HL-60 (cell line): ENCODE measurements around the gene IPO13.

Experiments used
- GABPA ChIP-seq: IDR thresholded peaks from 2 replicates; pipeline ENCODE4 v1.6.1; 2012; ENCODE audit warnings: low read depth
- POLR2AphosphoS5 ChIP-seq: IDR thresholded peaks from 2 replicates; pipeline ENCODE4 v1.6.1; 2012; ENCODE audit warnings: low read depth
- SPI1 ChIP-seq: IDR thresholded peaks from 2 replicates; pipeline ENCODE4 v1.6.1; 2012; ENCODE audit warnings: low read depth, mild to moderate bottlenecking, borderline replicate concordance
- TF ChIP-seq, protein P1 (sequence below): IDR thresholded peaks from one replicate; pipeline ENCODE4 v1.5.1; 2011; ENCODE audit warnings: low read length, control low read depth, inconsistent platforms; ENCODE audit not compliant: insufficient read depth
- TF ChIP-seq, protein P2 (sequence below): IDR thresholded peaks from 2 replicates; pipeline ENCODE4 v1.6.1; 2012; ENCODE audit warnings: low read depth; ENCODE audit not compliant: insufficient replicate concordance

DNA sequence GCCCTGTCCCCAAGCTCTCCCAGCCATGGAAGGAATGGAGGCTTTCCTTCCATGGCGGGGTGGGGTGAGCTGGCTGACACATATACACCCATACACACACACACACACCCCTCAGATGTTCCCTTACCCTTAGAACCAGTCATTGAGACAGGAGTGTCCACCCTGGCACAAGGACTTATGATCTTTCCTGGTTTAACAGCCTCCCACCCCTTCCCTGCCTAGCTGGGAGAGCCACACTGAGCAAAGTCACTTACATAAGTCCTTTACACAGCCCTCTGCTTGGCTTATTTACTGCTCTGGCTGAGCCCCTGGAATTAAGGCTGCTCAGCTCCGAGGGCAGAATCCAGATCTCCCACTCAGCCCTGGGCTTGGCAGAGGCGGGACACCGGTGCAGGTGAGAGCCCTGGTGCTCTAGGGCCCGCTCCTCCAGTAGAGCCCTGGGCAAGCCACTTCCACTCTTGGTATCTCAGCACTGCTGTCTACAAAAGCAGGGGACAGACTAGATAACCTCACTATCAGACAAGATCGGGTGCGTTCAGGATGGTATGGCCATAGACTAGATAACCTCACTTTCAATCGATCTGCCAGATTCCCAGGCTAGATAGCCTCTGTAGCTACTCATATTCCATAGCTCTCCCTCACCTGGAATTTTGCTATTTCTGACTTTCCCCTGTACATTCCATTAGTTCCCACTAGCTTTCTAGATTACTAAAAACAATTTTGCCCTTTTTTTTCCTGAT is 67.8 kb downstream of the IPO13 start:
- TF ChIP-seq, protein P1, sequence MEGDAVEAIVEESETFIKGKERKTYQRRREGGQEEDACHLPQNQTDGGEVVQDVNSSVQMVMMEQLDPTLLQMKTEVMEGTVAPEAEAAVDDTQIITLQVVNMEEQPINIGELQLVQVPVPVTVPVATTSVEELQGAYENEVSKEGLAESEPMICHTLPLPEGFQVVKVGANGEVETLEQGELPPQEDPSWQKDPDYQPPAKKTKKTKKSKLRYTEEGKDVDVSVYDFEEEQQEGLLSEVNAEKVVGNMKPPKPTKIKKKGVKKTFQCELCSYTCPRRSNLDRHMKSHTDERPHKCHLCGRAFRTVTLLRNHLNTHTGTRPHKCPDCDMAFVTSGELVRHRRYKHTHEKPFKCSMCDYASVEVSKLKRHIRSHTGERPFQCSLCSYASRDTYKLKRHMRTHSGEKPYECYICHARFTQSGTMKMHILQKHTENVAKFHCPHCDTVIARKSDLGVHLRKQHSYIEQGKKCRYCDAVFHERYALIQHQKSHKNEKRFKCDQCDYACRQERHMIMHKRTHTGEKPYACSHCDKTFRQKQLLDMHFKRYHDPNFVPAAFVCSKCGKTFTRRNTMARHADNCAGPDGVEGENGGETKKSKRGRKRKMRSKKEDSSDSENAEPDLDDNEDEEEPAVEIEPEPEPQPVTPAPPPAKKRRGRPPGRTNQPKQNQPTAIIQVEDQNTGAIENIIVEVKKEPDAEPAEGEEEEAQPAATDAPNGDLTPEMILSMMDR, result no peak
- TF ChIP-seq POLR2AphosphoS5 (no peak), SPI1 (no peak), GABPA (no peak)
- TF ChIP-seq, protein P2, sequence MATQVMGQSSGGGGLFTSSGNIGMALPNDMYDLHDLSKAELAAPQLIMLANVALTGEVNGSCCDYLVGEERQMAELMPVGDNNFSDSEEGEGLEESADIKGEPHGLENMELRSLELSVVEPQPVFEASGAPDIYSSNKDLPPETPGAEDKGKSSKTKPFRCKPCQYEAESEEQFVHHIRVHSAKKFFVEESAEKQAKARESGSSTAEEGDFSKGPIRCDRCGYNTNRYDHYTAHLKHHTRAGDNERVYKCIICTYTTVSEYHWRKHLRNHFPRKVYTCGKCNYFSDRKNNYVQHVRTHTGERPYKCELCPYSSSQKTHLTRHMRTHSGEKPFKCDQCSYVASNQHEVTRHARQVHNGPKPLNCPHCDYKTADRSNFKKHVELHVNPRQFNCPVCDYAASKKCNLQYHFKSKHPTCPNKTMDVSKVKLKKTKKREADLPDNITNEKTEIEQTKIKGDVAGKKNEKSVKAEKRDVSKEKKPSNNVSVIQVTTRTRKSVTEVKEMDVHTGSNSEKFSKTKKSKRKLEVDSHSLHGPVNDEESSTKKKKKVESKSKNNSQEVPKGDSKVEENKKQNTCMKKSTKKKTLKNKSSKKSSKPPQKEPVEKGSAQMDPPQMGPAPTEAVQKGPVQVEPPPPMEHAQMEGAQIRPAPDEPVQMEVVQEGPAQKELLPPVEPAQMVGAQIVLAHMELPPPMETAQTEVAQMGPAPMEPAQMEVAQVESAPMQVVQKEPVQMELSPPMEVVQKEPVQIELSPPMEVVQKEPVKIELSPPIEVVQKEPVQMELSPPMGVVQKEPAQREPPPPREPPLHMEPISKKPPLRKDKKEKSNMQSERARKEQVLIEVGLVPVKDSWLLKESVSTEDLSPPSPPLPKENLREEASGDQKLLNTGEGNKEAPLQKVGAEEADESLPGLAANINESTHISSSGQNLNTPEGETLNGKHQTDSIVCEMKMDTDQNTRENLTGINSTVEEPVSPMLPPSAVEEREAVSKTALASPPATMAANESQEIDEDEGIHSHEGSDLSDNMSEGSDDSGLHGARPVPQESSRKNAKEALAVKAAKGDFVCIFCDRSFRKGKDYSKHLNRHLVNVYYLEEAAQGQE, result no peak
